IgD-negative memory B cell (primary cell): ENCODE results near the gene FNDC11. TPM values are rescaled to one million over a fixed set of nuclear protein-coding genes. Genes with fewer than 3 reads are reported as not detected.
A peak's percentile ranks its signal among the peaks of the same experiment; 100 is the strongest.
"Not testable (repeated sequence)": the region's sequence is repeated elsewhere in the genome, so short reads cannot be mapped to it uniquely, and the experiment has no call there.

Source experiments
- H3K27ac Mint-ChIP-seq, 3 donors: one replicate each; pipeline ENCODE4 v1.8.0; 2020 to 2022; ENCODE audit warnings: mild to moderate bottlenecking in 3 of 3, mixed read lengths in 3 of 3, moderate library complexity in 1 of 3
- H3K27me3 Mint-ChIP-seq: one replicate; pipeline ENCODE4 v1.8.0; 2021; ENCODE audit warnings: mixed read lengths
- H3K36me3 Mint-ChIP-seq: one replicate; pipeline ENCODE4 v1.8.0; 2020; ENCODE audit warnings: mild to moderate bottlenecking, mixed read lengths
- H3K4me1 Mint-ChIP-seq, 3 donors: one replicate each; pipeline ENCODE4 v1.8.0; 2020 to 2022; ENCODE audit warnings: mixed read lengths in 3 of 3, mild to moderate bottlenecking in 1 of 3
- H3K4me3 Mint-ChIP-seq, 4 donors: one replicate each; pipeline ENCODE4 v1.8.0; 2020 to 2022; ENCODE audit warnings: mild to moderate bottlenecking in 4 of 4, mixed read lengths in 4 of 4, moderate library complexity in 3 of 4
- H3K9me3 Mint-ChIP-seq, 3 donors: one replicate each; pipeline ENCODE4 v1.8.0; 2020 to 2021; ENCODE audit warnings: mixed read lengths in 3 of 3, mild to moderate bottlenecking in 1 of 3
- polyA plus RNA-seq: library from polyadenylated mRNA; unstranded; fragments of 300-500 nt; fragmentation: Illumina TruSeq; gene quantifications from one replicate; pipeline ENCODE4 v1.2.3, GENCODE V29; 2021

Gene FNDC11
- polyA plus RNA-seq, 1 donor from 2014 or later: 2.5 TPM

- peaks cover 1% of the 10 kb centered on the region for H3K36me3 Mint-ChIP-seq
- peaks cover 19 to 38% (median 29%) of the 10 kb centered on the region in 3 donors for H3K4me1 Mint-ChIP-seq
- H3K4me3 Mint-ChIP-seq: peak overlapping the region in 1 of 4 donors; percentile 72
- H3K9me3 Mint-ChIP-seq: no peaks in the 10 kb centered on the region
- H3K27ac Mint-ChIP-seq: peak overlapping the region in 1 of 3 donors; percentile 67
- peaks cover 8% of the 10 kb centered on the region for H3K27me3 Mint-ChIP-seq
Measured at GRCh38 chr20:63549679-63550282, 4.2 kb upstream of the FNDC11 start.

- H3K4me3 Mint-ChIP-seq: peak overlapping the region in 1 of 4 donors; percentile 7
Measured at GRCh38 chr20:63551068-63551467, 2.9 kb upstream of the FNDC11 start.

DNA sequence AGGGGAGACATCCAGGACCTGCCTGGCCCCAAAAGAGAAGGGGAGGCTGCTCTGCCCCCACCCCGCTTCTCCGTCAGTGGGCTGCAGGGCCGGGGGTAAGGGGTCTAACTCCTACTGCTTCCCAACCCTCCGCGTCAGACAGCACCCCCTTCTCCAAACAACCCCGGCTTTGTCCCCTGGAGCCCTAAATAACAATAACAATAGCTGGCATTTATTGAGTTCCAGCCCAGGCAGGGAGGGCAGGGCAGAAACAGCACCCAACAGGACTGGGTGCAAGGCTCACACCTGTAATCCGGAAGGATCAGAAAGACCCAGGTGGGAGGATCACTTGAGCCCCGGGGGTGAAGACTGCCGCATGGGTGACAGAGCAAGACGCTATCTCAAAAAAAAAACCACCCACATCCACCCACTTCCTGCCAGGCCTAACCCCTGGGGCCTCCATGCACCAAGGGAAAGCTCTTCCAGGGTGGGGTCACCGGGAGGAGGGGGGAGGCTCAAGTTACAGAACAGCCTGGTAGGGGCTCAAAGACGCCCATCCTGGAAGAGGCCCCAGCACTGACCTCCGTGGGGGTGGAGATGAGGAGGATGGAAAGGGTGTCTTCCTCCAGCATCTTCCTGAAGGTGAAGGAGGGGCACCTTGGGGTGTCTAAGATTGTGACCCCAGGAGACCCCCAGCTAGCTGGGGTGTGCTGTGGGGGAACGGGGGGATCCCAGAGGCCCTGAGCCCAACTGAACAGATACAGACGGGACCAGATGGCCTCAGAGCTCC is 1.3 kb upstream of the FNDC11 start:
- no peaks in the 10 kb centered on the region for H3K9me3 Mint-ChIP-seq
- H3K27ac Mint-ChIP-seq: peak overlapping the region; percentile 98 to 100 (median 98)
- H3K36me3 Mint-ChIP-seq: peaks cover 1% of the 10 kb centered on the region
- peaks cover 10 to 31% (median 17%) of the 10 kb centered on the region in 3 donors for H3K4me1 Mint-ChIP-seq
- H3K27me3 Mint-ChIP-seq: peaks cover 5% of the 10 kb centered on the region
- H3K4me3 Mint-ChIP-seq: peak overlapping the region; percentile 59 to 95 (median 86)

More at GRCh38 chr20:63551068-63551467, 2.9 kb upstream of the FNDC11 start:
- Mint-ChIP-seq H3K27me3 (peaks cover 8% of the 10 kb centered on the region), H3K27ac (peak overlapping the region in 2 of 3 donors; percentile 50 to 100), H3K9me3 (no peaks in the 10 kb centered on the region), H3K36me3 (peaks cover 1% of the 10 kb centered on the region), H3K4me1 (peaks cover 11 to 29% (median 19%) of the 10 kb centered on the region in 3 donors)

DNA sequence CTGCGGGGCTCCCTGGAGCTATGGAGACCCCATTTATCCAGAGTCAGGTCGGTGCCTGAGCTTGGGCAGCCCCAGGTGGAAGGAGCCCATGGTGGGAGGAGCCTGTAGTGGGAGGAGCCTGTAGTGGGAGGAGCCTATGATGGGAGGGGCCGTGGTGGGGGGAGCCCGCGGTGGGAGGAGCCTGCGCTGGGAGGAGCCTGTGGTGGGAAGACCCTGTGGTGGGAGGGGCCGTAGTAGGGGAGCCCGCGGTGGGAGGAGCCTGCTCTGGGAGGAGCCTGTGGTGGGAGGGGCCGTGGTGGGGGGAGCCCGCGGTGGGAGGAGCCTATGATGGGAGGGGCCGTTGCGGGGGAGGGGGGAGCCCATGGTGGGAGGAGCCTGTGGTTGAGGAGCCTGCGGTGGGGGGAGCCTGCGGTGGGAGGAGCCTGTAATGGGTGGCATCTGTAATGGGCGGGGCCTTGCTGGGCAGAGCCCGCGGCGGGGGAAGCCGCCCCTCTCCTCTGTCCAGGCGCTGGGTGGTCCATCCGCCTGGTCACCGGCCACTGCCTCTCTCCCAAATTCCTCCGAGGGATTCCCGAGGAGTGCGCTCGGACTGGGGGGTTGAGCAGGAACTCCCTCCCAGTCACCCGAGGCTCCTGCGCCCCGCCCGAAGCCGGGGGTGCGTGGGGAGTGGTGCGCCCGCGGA is 567 bp upstream of the FNDC11 start:
- Mint-ChIP-seq H3K9me3 (no peaks in the 10 kb centered on the region), H3K4me1 (peaks cover 10 to 31% (median 17%) of the 10 kb centered on the region in 3 donors), H3K36me3 (peaks cover 1% of the 10 kb centered on the region), H3K27ac (peak overlapping the region; percentile 98 to 100 (median 98)), H3K4me3 (peak overlapping the region; percentile 83 to 95 (median 86)), H3K27me3 (peaks cover 5% of the 10 kb centered on the region)

GRCh38 chr20:63554361-63555278 is 661 bp downstream of the FNDC11 start:
- H3K4me1 Mint-ChIP-seq: peaks cover 10 to 28% (median 13%) of the 10 kb centered on the region in 3 donors
- no peaks in the 10 kb centered on the region for H3K27me3 Mint-ChIP-seq
- no peaks in the 10 kb centered on the region for H3K9me3 Mint-ChIP-seq
- H3K4me3 Mint-ChIP-seq: peak overlapping the region; percentile 83 to 95 (median 94)
- peaks cover 3% of the 10 kb centered on the region for H3K36me3 Mint-ChIP-seq
- peak overlapping the region; percentile 88 to 100 (median 95) for H3K27ac Mint-ChIP-seq

GRCh38 chr20:63555661-63556381 is 1.9 kb downstream of the FNDC11 start:
- H3K36me3 Mint-ChIP-seq: peaks cover 5% of the 10 kb centered on the region
- H3K27ac Mint-ChIP-seq: peak overlapping the region in 2 of 3 donors; percentile 53 to 56
- no peaks in the 10 kb centered on the region for H3K27me3 Mint-ChIP-seq
- H3K4me3 Mint-ChIP-seq: peak overlapping the region in 1 of 4 donors; percentile 68
- no peaks in the 10 kb centered on the region for H3K9me3 Mint-ChIP-seq
- H3K4me1 Mint-ChIP-seq: peaks cover 10 to 27% (median 15%) of the 10 kb centered on the region in 3 donors

- H3K36me3 Mint-ChIP-seq: peaks cover 5% of the 10 kb centered on the region
- no peaks in the 10 kb centered on the region for H3K27me3 Mint-ChIP-seq
- H3K4me1 Mint-ChIP-seq: peaks cover 8 to 22% (median 12%) of the 10 kb centered on the region in 3 donors
- no peaks in the 10 kb centered on the region for H3K9me3 Mint-ChIP-seq
- peak overlapping the region in 1 of 3 donors; percentile 56 for H3K27ac Mint-ChIP-seq
- H3K4me3 Mint-ChIP-seq: peak overlapping the region in 1 of 4 donors; percentile 81
Measured at GRCh38 chr20:63556873-63557478, 3.0 kb downstream of the FNDC11 start.

DNA sequence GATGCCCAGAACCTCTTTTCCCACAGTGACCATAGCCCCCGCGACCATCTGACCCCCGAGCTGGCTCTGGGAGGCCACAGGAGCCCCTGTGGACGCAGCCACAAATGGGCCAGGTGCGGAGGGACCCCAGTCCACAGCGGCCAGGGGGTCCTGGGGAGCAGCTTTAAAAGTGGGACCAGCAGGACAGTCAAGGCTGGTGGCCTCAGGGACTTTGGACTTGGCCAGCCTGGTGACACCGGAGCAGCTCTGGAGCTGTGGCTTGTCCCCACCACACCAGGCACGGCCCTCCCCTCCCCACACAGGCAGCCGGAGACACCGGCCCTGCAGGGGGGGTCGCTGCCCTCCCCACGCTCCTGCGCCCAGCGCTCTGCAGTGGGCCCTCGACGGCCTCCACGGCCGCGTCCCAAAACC is 3.5 kb downstream of the FNDC11 start:
- Mint-ChIP-seq H3K27ac (peak overlapping the region in 1 of 3 donors; percentile 56), H3K36me3 (peaks cover 5% of the 10 kb centered on the region), H3K4me3 (peak overlapping the region in 1 of 4 donors; percentile 81), H3K9me3 (no peaks in the 10 kb centered on the region), H3K27me3 (no peaks in the 10 kb centered on the region), H3K4me1 (peaks cover 7 to 17% (median 11%) of the 10 kb centered on the region in 3 donors)

DNA sequence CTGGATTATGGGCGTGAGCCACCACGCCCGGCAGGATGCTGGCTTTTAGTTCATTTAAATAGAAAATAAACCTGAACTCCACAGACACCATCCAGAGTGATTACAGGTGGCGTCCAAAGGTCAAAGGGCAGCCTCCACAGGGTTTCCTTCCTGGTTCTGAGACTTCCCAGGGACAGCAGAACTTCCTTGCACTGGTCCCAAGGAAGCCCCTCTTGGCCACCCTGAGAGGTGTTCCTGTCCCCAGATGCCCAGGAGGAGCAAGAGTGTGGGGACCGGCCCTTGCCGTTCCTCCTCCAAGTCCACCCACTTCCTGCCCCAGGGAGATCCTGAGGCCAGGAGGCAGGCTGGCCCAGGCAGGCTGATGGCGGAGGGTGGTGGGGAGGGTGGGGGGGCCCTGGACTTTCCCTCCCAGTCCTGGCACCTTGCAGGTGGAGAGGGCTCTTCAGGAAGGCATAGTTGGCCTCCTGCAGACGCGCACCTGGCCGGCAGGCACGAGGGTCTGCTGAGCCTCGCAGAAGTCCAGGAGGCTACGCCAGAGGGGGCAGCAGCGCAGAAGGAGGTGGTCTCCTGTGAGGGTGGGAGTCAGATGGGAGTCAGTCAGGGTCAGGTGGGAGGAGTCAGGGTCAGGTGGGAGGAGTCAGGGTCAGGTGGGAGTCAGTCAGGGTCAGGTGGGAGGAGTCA is 5.0 kb downstream of the FNDC11 start:
- peak overlapping the region in 1 of 3 donors; percentile 12 for H3K27ac Mint-ChIP-seq
- H3K36me3 Mint-ChIP-seq: peaks cover 5% of the 10 kb centered on the region
- peak overlapping the region in 1 of 4 donors; percentile 47 for H3K4me3 Mint-ChIP-seq
- H3K9me3 Mint-ChIP-seq: no peaks in the 10 kb centered on the region
- H3K27me3 Mint-ChIP-seq: no peaks in the 10 kb centered on the region
- H3K4me1 Mint-ChIP-seq: peaks cover 0 to 11% (median 6%) of the 10 kb centered on the region in 3 donors

GRCh38 chr20:63559485-63560332 is 5.8 kb downstream of the FNDC11 start:
- not testable (repeated sequence) for H3K4me1 Mint-ChIP-seq, H3K36me3 Mint-ChIP-seq, H3K9me3 Mint-ChIP-seq, H3K4me3 Mint-ChIP-seq, H3K27ac Mint-ChIP-seq, H3K27me3 Mint-ChIP-seq

- H3K9me3 Mint-ChIP-seq: no peaks in the 10 kb centered on the region
- H3K27me3 Mint-ChIP-seq: no peaks in the 10 kb centered on the region
- peaks cover 5% of the 10 kb centered on the region for H3K36me3 Mint-ChIP-seq
- H3K4me3 Mint-ChIP-seq: peak overlapping the region in 1 of 4 donors; percentile 45
- H3K27ac Mint-ChIP-seq: peak overlapping the region in 2 of 3 donors; percentile 13 to 63
- H3K4me1 Mint-ChIP-seq: peaks cover 0 to 4% (median 3%) of the 10 kb centered on the region in 3 donors
Measured at GRCh38 chr20:63560333-63560805, 6.4 kb downstream of the FNDC11 start.
